GM12878 (cell line): Measurements from ENCODE around the gene PTPRN2. TPM values are rescaled to one million over a fixed set of nuclear protein-coding genes. Genes with fewer than 3 reads are reported as not detected.

Source experiments
- ETV6 ChIP-seq, 2 experiments: fragments of 450-650 bp in 1 of 2; IDR thresholded peaks in 1 of 2; conservative IDR thresholded peaks in 1 of 2; 2 replicates each; pipeline ENCODE4 v1.6.1; 2014; ENCODE audit warnings: antibody characterized with exemption in 1 of 2, borderline replicate concordance in 1 of 2, low read depth in 1 of 2, mild to moderate bottlenecking in 1 of 2, moderate library complexity in 1 of 2
- IRF4 ChIP-seq: IDR thresholded peaks from 2 replicates; pipeline ENCODE4 v1.6.1; 2011; ENCODE audit warnings: low read depth, low read length
- POLR2AphosphoS5 ChIP-seq: IDR thresholded peaks from 2 replicates; pipeline ENCODE4 v1.6.1; 2011; ENCODE audit warnings: mild to moderate bottlenecking, low read length, inconsistent platforms
- REST ChIP-seq: IDR thresholded peaks from 2 replicates; pipeline ENCODE4 v1.6.1; 2012; ENCODE audit warnings: mild to moderate bottlenecking, low read depth, low read length
- polyA plus RNA-seq, 11 experiments: library from polyadenylated mRNA; depleted of rRNA in 4 of 11; unstranded in 6 of 11; stranded (reverse) in 5 of 11; fragments of >200 nt; fragmentation: Nextera tagmentation in 4 of 11; fragmentation: Illumina TruSeq in 1 of 11; extraction: Ambion mirVana in 4 of 11; extraction: Trizol in 1 of 11; gene quantifications; 1 replicate in 1 of 11; 2 replicates in 10 of 11; pipeline versions ENCODE4 v1.2.1 to v1.2.3, GENCODE V29; 2011 to 2016; ENCODE audit warnings: inconsistent platforms in 2 of 11, missing spikeins in 2 of 11, low read depth in 1 of 11
- total RNA-seq, 4 experiments: library from RNA; depleted of rRNA in 3 of 4; stranded (reverse); fragments of >200 nt in 3 of 4; fragmentation: Illumina TruSeq in 1 of 4; extraction: Trizol in 1 of 4; gene quantifications; 2 replicates each; pipeline versions ENCODE4 v1.2.1 to v1.2.3, GENCODE V29; 2013 to 2021
- TF ChIP-seq, protein P1 (sequence below): IDR thresholded peaks from 2 replicates; pipeline ENCODE4 v1.6.1; 2012; ENCODE audit warnings: improper control_type of control experiment, low read depth, low read length; ENCODE audit not compliant: insufficient replicate concordance
- TF ChIP-seq, protein P2 (sequence below): fragments of 450-650 bp; conservative IDR thresholded peaks from 2 replicates; pipeline ENCODE4 v1.6.1; 2017; ENCODE audit warnings: mild to moderate bottlenecking, moderate library complexity

PTPRN2 gene
- total and polyA plus RNA-seq, 10 of the 15 experiments (the other 5 are each of a cell fraction or from before 2014, with no cell fraction given), result 5.4 TPM; not detected in 9

- TF ChIP-seq, protein P1, sequence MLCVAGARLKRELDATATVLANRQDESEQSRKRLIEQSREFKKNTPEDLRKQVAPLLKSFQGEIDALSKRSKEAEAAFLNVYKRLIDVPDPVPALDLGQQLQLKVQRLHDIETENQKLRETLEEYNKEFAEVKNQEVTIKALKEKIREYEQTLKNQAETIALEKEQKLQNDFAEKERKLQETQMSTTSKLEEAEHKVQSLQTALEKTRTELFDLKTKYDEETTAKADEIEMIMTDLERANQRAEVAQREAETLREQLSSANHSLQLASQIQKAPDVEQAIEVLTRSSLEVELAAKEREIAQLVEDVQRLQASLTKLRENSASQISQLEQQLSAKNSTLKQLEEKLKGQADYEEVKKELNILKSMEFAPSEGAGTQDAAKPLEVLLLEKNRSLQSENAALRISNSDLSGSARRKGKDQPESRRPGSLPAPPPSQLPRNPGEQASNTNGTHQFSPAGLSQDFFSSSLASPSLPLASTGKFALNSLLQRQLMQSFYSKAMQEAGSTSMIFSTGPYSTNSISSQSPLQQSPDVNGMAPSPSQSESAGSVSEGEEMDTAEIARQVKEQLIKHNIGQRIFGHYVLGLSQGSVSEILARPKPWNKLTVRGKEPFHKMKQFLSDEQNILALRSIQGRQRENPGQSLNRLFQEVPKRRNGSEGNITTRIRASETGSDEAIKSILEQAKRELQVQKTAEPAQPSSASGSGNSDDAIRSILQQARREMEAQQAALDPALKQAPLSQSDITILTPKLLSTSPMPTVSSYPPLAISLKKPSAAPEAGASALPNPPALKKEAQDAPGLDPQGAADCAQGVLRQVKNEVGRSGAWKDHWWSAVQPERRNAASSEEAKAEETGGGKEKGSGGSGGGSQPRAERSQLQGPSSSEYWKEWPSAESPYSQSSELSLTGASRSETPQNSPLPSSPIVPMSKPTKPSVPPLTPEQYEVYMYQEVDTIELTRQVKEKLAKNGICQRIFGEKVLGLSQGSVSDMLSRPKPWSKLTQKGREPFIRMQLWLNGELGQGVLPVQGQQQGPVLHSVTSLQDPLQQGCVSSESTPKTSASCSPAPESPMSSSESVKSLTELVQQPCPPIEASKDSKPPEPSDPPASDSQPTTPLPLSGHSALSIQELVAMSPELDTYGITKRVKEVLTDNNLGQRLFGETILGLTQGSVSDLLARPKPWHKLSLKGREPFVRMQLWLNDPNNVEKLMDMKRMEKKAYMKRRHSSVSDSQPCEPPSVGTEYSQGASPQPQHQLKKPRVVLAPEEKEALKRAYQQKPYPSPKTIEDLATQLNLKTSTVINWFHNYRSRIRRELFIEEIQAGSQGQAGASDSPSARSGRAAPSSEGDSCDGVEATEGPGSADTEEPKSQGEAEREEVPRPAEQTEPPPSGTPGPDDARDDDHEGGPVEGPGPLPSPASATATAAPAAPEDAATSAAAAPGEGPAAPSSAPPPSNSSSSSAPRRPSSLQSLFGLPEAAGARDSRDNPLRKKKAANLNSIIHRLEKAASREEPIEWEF, result no peak
- TF ChIP-seq ETV6 (conservative IDR thresholded peaks at IDR 0.05 in 1 of 2, IDR thresholded peaks at IDR 0.05 in 1 of 2; ENCODE audit: borderline replicate concordance in 1 of 2, low read depth in 1 of 2), result no peak
- TF ChIP-seq, protein P2, sequence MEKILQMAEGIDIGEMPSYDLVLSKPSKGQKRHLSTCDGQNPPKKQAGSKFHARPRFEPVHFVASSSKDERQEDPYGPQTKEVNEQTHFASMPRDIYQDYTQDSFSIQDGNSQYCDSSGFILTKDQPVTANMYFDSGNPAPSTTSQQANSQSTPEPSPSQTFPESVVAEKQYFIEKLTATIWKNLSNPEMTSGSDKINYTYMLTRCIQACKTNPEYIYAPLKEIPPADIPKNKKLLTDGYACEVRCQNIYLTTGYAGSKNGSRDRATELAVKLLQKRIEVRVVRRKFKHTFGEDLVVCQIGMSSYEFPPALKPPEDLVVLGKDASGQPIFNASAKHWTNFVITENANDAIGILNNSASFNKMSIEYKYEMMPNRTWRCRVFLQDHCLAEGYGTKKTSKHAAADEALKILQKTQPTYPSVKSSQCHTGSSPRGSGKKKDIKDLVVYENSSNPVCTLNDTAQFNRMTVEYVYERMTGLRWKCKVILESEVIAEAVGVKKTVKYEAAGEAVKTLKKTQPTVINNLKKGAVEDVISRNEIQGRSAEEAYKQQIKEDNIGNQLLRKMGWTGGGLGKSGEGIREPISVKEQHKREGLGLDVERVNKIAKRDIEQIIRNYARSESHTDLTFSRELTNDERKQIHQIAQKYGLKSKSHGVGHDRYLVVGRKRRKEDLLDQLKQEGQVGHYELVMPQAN, result no peak
- TF ChIP-seq REST, result no peak
- TF ChIP-seq POLR2AphosphoS5, result no peak
- TF ChIP-seq IRF4, result no peak
- TF ChIP-seq, all 136 proteins: peak for 0
Observed at GRCh38 chr7:157601530-157601929, 986.1 kb downstream of the PTPRN2 start (continued).
